ENCODE data around the gene CINP. TPM values are rescaled to one million over a fixed set of nuclear protein-coding genes. Genes with fewer than 3 reads are reported as not detected.

Gene CINP
- total and polyA plus RNA-seq, 2 of the 8 experiments (the other 6 are each of a cell fraction or from before 2014, with no cell fraction given): 47.8 to 51.6 TPM

DNA sequence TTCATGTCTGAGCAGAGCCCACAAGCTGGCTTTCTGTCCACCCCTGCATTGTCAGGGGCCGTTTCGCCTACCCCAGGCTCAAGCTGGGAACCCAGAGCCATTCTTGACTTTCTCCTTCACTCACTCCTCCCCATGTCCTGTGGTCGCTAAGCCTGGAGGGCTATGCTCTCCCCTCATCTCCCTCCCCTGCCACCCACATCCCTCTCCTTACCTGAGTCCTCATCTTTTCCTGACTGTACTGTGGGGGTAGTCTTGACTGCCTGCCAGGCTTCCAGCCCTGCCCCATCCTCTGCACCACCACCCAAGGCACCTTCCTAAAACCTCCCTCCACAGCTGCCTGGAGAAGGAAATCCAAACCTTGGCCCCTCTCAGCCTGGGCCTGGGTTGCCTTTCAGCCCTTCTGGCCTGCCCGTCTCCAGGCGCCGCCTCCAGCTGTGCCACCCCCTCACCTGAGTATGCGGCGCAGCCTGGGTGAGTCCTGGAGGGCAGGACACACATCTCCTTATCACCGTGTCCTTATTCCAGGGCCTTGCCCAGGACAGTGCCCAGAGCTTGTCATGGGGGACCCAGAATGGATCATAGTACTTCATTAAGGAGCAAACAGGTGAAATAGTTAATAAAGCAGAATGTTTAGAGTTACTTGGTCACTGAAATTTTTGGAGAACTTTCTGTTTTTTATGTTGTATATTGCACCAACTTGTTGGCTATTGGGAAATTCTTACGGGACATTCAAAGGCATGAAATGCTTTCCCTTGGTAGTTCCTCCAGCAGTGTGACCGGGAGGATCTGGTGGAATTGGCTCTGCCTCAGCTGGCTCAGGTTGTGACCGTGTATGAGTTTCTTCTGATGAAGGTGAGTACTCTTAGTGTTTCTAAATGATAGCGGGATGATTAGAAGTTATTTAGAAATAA, 28.6 kb downstream of the CINP start:
- H3K36me3 ChIP-seq (ENCODE audit: control insufficient read depth in 2 of 4, insufficient read depth in 4 of 4, low read length in 3 of 4): peaks cover 0 to 17% (median 2%) of the 10 kb centered on the region in 4 experiments; a peak in 4 of 8 replicates
- TF ChIP-seq POU5F1 (IDR thresholded peaks at IDR 0.05; ENCODE audit: low read depth, low read length): no peak
- TF ChIP-seq GABPA (IDR thresholded peaks at IDR 0.05; ENCODE audit: borderline replicate concordance, insufficient read depth, low read length): no peak
- no peak for TF ChIP-seq NANOG (IDR thresholded peaks at IDR 0.05; ENCODE audit: insufficient read depth, low read depth, low read length, poor library complexity, severe bottlenecking)
- no peak for TF ChIP-seq ASH2L (IDR thresholded peaks at IDR 0.05; ENCODE audit: low read length)
- TF ChIP-seq FOSL1 (IDR thresholded peaks at IDR 0.05; ENCODE audit: insufficient read depth, low read depth, low read length): no peak
- TF ChIP-seq RNF2 (IDR thresholded peaks at IDR 0.05; ENCODE audit: borderline replicate concordance, low read depth, low read length, missing control alignments, poor library complexity, severe bottlenecking): no peak
- TF ChIP-seq KDM1A (IDR thresholded peaks at IDR 0.05; ENCODE audit: borderline replicate concordance, low read length): no peak
- TF ChIP-seq HDAC2 (IDR thresholded peaks at IDR 0.05; ENCODE audit: borderline replicate concordance in 1 of 2, low read depth in 2 of 2, low read length in 2 of 2): no peak
- no peak for TF ChIP-seq SIRT6 (IDR thresholded peaks at IDR 0.05; ENCODE audit: low read length)
- TF ChIP-seq BACH1 (IDR thresholded peaks at IDR 0.05; ENCODE audit: low read length): no peak
- no peak for TF ChIP-seq POLR2A (IDR thresholded peaks at IDR 0.05; ENCODE audit: control extremely low read depth in 1 of 2, low read depth in 2 of 2, low read length in 2 of 2)

More for the DNA sequence above, 28.6 kb downstream of the CINP start:
- H3K56ac ChIP-seq (replicated peaks; ENCODE audit: insufficient read length, low read depth, low read length): no peak overlapping the region
- DNase-seq (ENCODE audit: low read depth in 1 of 2, low spot score in 2 of 2): no peak
- POLR2A ChIA-PET (ENCODE audit: partially characterized antibody): interaction anchor here (0.6 to 1.7 kb wide), 5 partner anchors 8 to 236 kb away, joined by 3 to 6 read pairs (median 4); partner anchors contain the start of gene WDR20
- H2BK120ac ChIP-seq (replicated peaks; ENCODE audit: low read depth, low read length): no peak overlapping the region
- H3K4me1 ChIP-seq (replicated peaks in 1 of 4; ENCODE audit: control insufficient read depth in 3 of 4, insufficient read depth in 4 of 4, low read length in 3 of 4): no peaks in the 10 kb centered on the region; a peak in 1 of 7 replicates
- no peak overlapping the region for H3K4ac ChIP-seq (replicated peaks; ENCODE audit: insufficient read length, low read depth, low read length)
- H3K4me2 ChIP-seq (ENCODE audit: insufficient read depth in 1 of 2, low read depth in 2 of 2, low read length in 2 of 2): no peak overlapping the region
- no peak overlapping the region for H3K14ac ChIP-seq (ENCODE audit: insufficient read length)
- no peak overlapping the region for H2AK5ac ChIP-seq (ENCODE audit: low read depth, low read length)
- no peak overlapping the region; the same call in 1 of the 2 replicates for H2BK5ac ChIP-seq (ENCODE audit: low read depth, low read length)
- no peak overlapping the region for H3K4me3 ChIP-seq (ENCODE audit: extremely low read depth in 1 of 4, insufficient read depth in 2 of 4, low read depth in 3 of 4, low read length in 4 of 4)
- H3K23me2 ChIP-seq (ENCODE audit: low read depth, low read length): no peaks in the 10 kb centered on the region
- no peak overlapping the region for H2AFZ ChIP-seq (ENCODE audit: low read length)
- H3K27ac ChIP-seq (ENCODE audit: low read depth, low read length): no peak overlapping the region
- H3K9ac ChIP-seq (replicated peaks in 1 of 4; ENCODE audit: extremely low read depth in 1 of 4, low read depth in 3 of 4, low read length in 3 of 4): no peak overlapping the region
- FAIRE-seq: no peak
- no peaks in the 10 kb centered on the region for H3K9me3 ChIP-seq (ENCODE audit: insufficient read depth in 2 of 2, low read depth in 1 of 2, low read length in 1 of 2)
- no peak overlapping the region for H4K8ac ChIP-seq (ENCODE audit: extremely low read depth, insufficient read depth, low read length)
- H3K79me1 ChIP-seq (ENCODE audit: low read depth, low read length): no peaks in the 10 kb centered on the region
- no peak overlapping the region for H3K18ac ChIP-seq (ENCODE audit: extremely low read depth, low read length)
- no peak overlapping the region for H4K91ac ChIP-seq (replicated peaks; ENCODE audit: insufficient read length, low read length)
- H4K20me1 ChIP-seq (replicated peaks in 1 of 2; ENCODE audit: control insufficient read depth in 1 of 2, insufficient read depth in 2 of 2, low read length in 2 of 2): peaks cover 0 to 2% of the 10 kb centered on the region in 2 experiments
- H2BK20ac ChIP-seq (ENCODE audit: low read length): no peak overlapping the region
- no peak overlapping the region for H3K23ac ChIP-seq (ENCODE audit: insufficient read length)
- no peaks in the 10 kb centered on the region for H3K27me3 ChIP-seq (replicated peaks in 1 of 4; ENCODE audit: control insufficient read depth in 3 of 4, extremely low read depth in 1 of 4, insufficient read depth in 3 of 4, low read length in 3 of 4)
- CTCF ChIA-PET (ENCODE audit: partially characterized antibody): interaction anchor here (0.7 to 4.2 kb wide), 6 partner anchors 12 to 167 kb away, joined by 3 to 22 read pairs (median 4); no protein-coding TSS in a partner anchor
- H2BK15ac ChIP-seq (ENCODE audit: low read length): no peak overlapping the region
- no peak overlapping the region for H2BK12ac ChIP-seq (ENCODE audit: low read depth, low read length)
- no peaks in the 10 kb centered on the region for H3K79me2 ChIP-seq (ENCODE audit: control insufficient read depth in 1 of 2, insufficient read depth in 2 of 2, low read length in 2 of 2)
- H4K5ac ChIP-seq (ENCODE audit: insufficient read length, low read depth, low read length): no peak overlapping the region
- 88% methylated on average over 8 of the region's 13 CpGs; no CpG with 5 or more reads in 1 of the 2 experiments for WGBS, 2 experiments (ENCODE audit: extremely low coverage in 1 of 2, insufficient coverage in 1 of 2, insufficient read length in 1 of 2, insufficient replicate concordance in 2 of 2, low coverage in 1 of 2, low lambda C conversion rate in 2 of 2, missing lambda C conversion rate in 1 of 2)
